Parathyroid adenoma (tissue), 2 donors: ENCODE data around the gene ADGRD2.

ENCODE experiments used
- H2AFZ ChIP-seq: fragments of 300-600 bp; sonication (generic); one replicate; pipeline ENCODE4 v1.7.0; 2017; ENCODE audit warnings: antibody characterized with exemption, mild to moderate bottlenecking
- H3K27ac ChIP-seq: fragments of 300-600 bp; sonication (generic); one replicate; pipeline ENCODE4 v1.7.0; 2017
- H3K27me3 ChIP-seq: fragments of 300-600 bp; sonication (generic); one replicate; pipeline ENCODE4 v1.7.0; 2017; ENCODE audit warnings: low read length; ENCODE audit not compliant: control insufficient read depth, insufficient read depth
- H3K36me3 ChIP-seq: fragments of 300-600 bp; sonication (generic); one replicate; pipeline ENCODE4 v1.7.0; 2017; ENCODE audit warnings: low read length; ENCODE audit not compliant: control insufficient read depth, insufficient read depth
- H3K4me1 ChIP-seq: fragments of 300-600 bp; sonication (generic); one replicate; pipeline ENCODE4 v1.7.0; 2017; ENCODE audit warnings: control low read depth
- H3K4me2 ChIP-seq: fragments of 300-600 bp; sonication (generic); one replicate; pipeline ENCODE4 v1.7.0; 2017; ENCODE audit warnings: low read length
- H3K4me3 ChIP-seq: fragments of 300-600 bp; sonication (generic); one replicate; pipeline ENCODE4 v1.7.0; 2017; ENCODE audit warnings: low read depth, low read length
- H3K79me2 ChIP-seq: fragments of 300-600 bp; sonication (generic); one replicate; pipeline ENCODE4 v1.7.0; 2017; ENCODE audit warnings: control low read depth
- H3K9ac ChIP-seq: fragments of 300-600 bp; sonication (generic); one replicate; pipeline ENCODE4 v1.7.0; 2017; ENCODE audit warnings: mild to moderate bottlenecking
- H3K9me3 ChIP-seq: fragments of 300-600 bp; sonication (generic); one replicate; pipeline ENCODE4 v1.7.0; 2017; ENCODE audit warnings: low read length; ENCODE audit not compliant: control insufficient read depth
- TF ChIP-seq, protein P1 (sequence below): fragments of 300-600 bp; sonication (generic); IDR thresholded peaks from one replicate; pipeline ENCODE4 v1.7.0; 2017; ENCODE audit warnings: antibody characterized with exemption, mild to moderate bottlenecking
- donor health status: primary hyperparathyroidism.

The ADGRD2 gene

DNA sequence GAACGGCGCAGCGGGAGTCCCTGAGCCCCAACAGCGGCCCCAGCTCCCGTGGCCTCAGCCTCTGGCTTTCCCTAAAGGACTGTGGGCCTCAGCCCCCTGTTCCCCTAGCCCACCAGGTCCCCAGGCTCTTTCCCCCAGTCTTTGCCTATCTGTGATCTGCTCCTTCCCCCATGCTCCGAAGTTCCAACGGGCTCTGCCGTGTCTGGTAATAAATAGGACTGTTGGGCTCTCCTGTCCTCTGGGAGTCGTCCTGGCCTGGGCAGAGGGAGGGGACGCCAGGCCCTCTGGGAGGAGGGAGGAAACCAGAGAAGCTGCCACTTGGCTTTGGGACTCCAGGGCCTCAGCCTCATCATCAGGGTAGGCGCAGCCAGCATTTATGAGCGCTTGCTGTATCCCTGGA, 28.1 kb downstream of the ADGRD2 start:
- Histone ChIP-seq H3K79me2 (no peaks in the 10 kb centered on the region), H3K4me2 (no peak overlapping the region)

DNA sequence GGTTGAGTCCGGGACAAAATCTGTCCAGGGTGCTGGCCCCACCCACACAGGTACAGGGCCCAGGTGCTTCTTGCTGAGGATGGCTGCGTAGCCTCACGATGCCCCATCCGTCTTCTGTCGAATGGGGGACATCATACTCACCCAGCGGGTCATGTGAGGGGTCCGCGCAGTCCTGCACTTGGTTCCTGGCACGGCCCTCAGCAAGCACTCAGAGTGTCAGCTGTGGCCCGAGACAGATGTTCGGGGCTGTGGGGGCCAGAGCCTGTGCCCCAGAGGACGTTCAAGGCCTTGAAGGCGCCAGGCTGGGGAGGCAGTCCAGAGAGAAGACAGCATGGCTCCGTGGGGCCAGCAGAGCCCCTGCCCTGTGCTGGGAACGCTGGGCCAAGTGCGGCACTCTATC, 29.1 kb downstream of the ADGRD2 start:
- Histone ChIP-seq H3K27me3 (peaks cover 4% of the 10 kb centered on the region), H3K4me3 (no peak overlapping the region), H3K4me2 (no peak overlapping the region), H3K9me3 (no peaks in the 10 kb centered on the region), H3K27ac (no peak overlapping the region), H3K79me2 (no peaks in the 10 kb centered on the region), H3K9ac (no peak overlapping the region), H2AFZ (no peak overlapping the region), H3K36me3 (no peaks in the 10 kb centered on the region), H3K4me1 (no peaks in the 10 kb centered on the region)
- TF ChIP-seq, protein P1, sequence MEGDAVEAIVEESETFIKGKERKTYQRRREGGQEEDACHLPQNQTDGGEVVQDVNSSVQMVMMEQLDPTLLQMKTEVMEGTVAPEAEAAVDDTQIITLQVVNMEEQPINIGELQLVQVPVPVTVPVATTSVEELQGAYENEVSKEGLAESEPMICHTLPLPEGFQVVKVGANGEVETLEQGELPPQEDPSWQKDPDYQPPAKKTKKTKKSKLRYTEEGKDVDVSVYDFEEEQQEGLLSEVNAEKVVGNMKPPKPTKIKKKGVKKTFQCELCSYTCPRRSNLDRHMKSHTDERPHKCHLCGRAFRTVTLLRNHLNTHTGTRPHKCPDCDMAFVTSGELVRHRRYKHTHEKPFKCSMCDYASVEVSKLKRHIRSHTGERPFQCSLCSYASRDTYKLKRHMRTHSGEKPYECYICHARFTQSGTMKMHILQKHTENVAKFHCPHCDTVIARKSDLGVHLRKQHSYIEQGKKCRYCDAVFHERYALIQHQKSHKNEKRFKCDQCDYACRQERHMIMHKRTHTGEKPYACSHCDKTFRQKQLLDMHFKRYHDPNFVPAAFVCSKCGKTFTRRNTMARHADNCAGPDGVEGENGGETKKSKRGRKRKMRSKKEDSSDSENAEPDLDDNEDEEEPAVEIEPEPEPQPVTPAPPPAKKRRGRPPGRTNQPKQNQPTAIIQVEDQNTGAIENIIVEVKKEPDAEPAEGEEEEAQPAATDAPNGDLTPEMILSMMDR, result no peak

More for the DNA sequence above, 28.1 kb downstream of the ADGRD2 start:
- Histone ChIP-seq H3K27me3 (peaks cover 4% of the 10 kb centered on the region), H2AFZ (no peak overlapping the region), H3K27ac (no peak overlapping the region), H3K9me3 (no peaks in the 10 kb centered on the region), H3K4me1 (no peaks in the 10 kb centered on the region), H3K9ac (no peak overlapping the region), H3K4me3 (no peak overlapping the region), H3K36me3 (no peaks in the 10 kb centered on the region)
- TF ChIP-seq, protein P1, result no peak

DNA sequence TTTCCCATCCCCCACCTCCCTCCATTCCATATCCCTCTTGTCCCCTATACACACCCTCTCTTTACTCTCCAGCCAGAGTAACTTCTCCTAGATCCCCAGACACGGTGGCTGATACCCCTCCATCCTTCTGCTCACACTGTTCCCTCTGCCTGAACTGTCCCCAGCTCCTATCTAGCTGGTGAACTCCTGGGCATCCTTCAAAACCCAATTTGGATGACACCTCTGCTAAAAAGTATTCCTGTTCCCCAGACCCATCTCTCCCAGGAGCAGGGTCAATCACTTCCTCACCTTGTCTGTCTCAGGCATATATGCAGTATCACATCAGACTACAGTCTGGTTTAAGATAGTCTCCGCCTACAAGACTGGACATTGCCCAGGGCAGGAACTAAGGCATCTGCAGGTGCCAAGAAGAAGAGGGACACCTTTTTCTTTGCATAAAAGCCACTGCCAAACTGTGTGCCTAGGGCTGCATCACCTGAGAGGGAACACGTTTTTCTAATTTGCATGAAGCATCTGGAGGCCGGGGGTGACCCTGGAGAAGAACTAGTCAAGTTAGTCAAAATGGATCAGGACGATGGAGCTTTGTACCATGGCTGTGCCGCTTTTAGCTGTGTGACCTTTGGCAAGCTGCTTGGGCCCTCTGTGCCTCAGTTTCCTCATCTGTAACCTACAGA, 29.8 kb downstream of the ADGRD2 start:
- no peaks in the 10 kb centered on the region for H3K9me3 ChIP-seq
- no peak overlapping the region for H3K9ac ChIP-seq
- no peak overlapping the region for H3K27ac ChIP-seq
- TF ChIP-seq, protein P1, result no peak
- peaks cover 4% of the 10 kb centered on the region for H3K27me3 ChIP-seq
- H3K36me3 ChIP-seq, result no peaks in the 10 kb centered on the region
- H3K79me2 ChIP-seq, result no peaks in the 10 kb centered on the region
- no peak overlapping the region for H3K4me3 ChIP-seq
- H3K4me2 ChIP-seq, result no peak overlapping the region
- no peak overlapping the region for H2AFZ ChIP-seq
- no peaks in the 10 kb centered on the region for H3K4me1 ChIP-seq

DNA sequence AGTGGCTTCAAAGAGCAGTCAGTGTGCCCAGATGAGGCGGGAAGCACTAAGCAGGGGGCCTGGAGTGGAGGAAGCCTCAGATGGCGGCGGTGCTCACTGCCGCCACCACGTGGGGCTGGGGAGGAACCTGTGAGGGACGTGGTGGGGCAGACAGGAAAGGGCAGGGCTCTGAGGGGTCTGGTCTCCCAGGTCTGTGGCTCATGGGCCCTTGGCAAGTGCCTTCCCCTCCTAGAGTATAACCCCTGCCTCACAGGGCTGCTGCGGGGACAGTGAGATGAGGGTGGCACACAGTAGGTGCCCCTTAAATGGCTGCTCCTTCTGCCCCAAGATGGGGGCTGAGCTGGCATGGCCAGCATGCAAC, 30.4 kb downstream of the ADGRD2 start:
- no peaks in the 10 kb centered on the region for H3K36me3 ChIP-seq
- TF ChIP-seq, protein P1, result no peak

DNA sequence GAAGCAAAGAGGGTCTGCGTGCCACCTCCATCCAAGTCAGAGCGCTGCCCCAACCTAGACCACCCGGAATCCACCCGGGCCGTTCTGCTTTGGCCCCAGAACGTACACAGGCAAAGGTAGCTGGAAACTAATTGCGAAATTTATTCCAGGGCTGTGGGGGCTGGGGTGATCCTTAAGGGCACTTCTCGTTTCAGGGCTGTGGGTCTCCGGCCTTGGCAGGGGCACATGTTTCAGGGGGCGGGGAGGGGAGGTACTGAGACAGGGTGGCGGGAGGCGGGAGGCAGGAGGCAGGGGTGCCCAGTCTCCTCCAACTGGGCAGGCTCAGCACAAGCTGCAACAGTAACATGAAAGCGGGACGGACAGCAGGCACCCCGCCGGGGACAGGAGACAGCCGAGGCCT, 30.9 kb downstream of the ADGRD2 start:
- Histone ChIP-seq H3K36me3 (no peaks in the 10 kb centered on the region), H3K9me3 (no peaks in the 10 kb centered on the region), H3K4me2 (no peak overlapping the region), H2AFZ (no peak overlapping the region), H3K9ac (no peak overlapping the region), H3K27ac (no peak overlapping the region), H3K4me1 (no peaks in the 10 kb centered on the region), H3K79me2 (no peaks in the 10 kb centered on the region), H3K27me3 (peaks cover 4% of the 10 kb centered on the region), H3K4me3 (no peak overlapping the region)
- TF ChIP-seq, protein P1, result no peak

More for the DNA sequence above, 30.4 kb downstream of the ADGRD2 start:
- H3K4me2 ChIP-seq, result no peak overlapping the region
- H3K27ac ChIP-seq, result no peak overlapping the region
- no peak overlapping the region for H3K9ac ChIP-seq
- H3K9me3 ChIP-seq, result no peaks in the 10 kb centered on the region
- peaks cover 4% of the 10 kb centered on the region for H3K27me3 ChIP-seq
- H3K79me2 ChIP-seq, result no peaks in the 10 kb centered on the region
- H2AFZ ChIP-seq, result no peak overlapping the region
- no peaks in the 10 kb centered on the region for H3K4me1 ChIP-seq
- no peak overlapping the region for H3K4me3 ChIP-seq
